ENCODE data around the gene KLC4.

Gene KLC4

GRCh38 chr6:43124481-43124880, 65.0 kb downstream of the KLC4 start:
- ATAC-seq (ENCODE audit: insufficient read depth, low read depth), result no peak
- no peak overlapping the region for H3K27ac ChIP-seq (ENCODE audit: low read length)
- H3K4me2 ChIP-seq (ENCODE audit: insufficient read depth, low read length), result no peak overlapping the region
- no peaks in the 10 kb centered on the region for H3K36me3 ChIP-seq (ENCODE audit: insufficient read depth, low read length)
- no peak for DNase-seq
- no peak overlapping the region for H3K4me3 ChIP-seq (ENCODE audit: low read depth in 1 of 2, low read length in 2 of 2)
- peaks cover 61% of the 10 kb centered on the region for H3K79me2 ChIP-seq (ENCODE audit: insufficient read depth, low read length)
- H2AFZ ChIP-seq (ENCODE audit: low read depth, low read length), result no peak overlapping the region
- no peak for TF ChIP-seq EZH2 (IDR thresholded peaks at IDR 0.05; ENCODE audit: borderline replicate concordance, low read depth, low read length, severe bottlenecking)
- no peak for TF ChIP-seq CTCF (IDR thresholded peaks at IDR 0.05; ENCODE audit: borderline replicate concordance, extremely low read depth, low read length, poor library complexity, severe bottlenecking)
- H3K9ac ChIP-seq (ENCODE audit: low read depth, low read length), result no peak overlapping the region
- H3K9me3 ChIP-seq (ENCODE audit: insufficient read depth, low read length, severe bottlenecking), result no peaks in the 10 kb centered on the region
- H3K27me3 ChIP-seq (ENCODE audit: insufficient read depth, low read length, poor library complexity), result no peaks in the 10 kb centered on the region
- no peaks in the 10 kb centered on the region for H3K4me1 ChIP-seq (ENCODE audit: insufficient read depth, low read length)
- peaks cover 56% of the 10 kb centered on the region for H4K20me1 ChIP-seq (ENCODE audit: insufficient read depth, low read length)
